ENCODE results near the gene P3H3. TPM values are rescaled to one million over a fixed set of nuclear protein-coding genes. Genes with fewer than 3 reads are reported as not detected.

The P3H3 gene, protein sequence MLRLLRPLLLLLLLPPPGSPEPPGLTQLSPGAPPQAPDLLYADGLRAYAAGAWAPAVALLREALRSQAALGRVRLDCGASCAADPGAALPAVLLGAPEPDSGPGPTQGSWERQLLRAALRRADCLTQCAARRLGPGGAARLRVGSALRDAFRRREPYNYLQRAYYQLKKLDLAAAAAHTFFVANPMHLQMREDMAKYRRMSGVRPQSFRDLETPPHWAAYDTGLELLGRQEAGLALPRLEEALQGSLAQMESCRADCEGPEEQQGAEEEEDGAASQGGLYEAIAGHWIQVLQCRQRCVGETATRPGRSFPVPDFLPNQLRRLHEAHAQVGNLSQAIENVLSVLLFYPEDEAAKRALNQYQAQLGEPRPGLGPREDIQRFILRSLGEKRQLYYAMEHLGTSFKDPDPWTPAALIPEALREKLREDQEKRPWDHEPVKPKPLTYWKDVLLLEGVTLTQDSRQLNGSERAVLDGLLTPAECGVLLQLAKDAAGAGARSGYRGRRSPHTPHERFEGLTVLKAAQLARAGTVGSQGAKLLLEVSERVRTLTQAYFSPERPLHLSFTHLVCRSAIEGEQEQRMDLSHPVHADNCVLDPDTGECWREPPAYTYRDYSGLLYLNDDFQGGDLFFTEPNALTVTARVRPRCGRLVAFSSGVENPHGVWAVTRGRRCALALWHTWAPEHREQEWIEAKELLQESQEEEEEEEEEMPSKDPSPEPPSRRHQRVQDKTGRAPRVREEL
- total RNA-seq, result 79.6 and 124 TPM in 2 replicates

DNA sequence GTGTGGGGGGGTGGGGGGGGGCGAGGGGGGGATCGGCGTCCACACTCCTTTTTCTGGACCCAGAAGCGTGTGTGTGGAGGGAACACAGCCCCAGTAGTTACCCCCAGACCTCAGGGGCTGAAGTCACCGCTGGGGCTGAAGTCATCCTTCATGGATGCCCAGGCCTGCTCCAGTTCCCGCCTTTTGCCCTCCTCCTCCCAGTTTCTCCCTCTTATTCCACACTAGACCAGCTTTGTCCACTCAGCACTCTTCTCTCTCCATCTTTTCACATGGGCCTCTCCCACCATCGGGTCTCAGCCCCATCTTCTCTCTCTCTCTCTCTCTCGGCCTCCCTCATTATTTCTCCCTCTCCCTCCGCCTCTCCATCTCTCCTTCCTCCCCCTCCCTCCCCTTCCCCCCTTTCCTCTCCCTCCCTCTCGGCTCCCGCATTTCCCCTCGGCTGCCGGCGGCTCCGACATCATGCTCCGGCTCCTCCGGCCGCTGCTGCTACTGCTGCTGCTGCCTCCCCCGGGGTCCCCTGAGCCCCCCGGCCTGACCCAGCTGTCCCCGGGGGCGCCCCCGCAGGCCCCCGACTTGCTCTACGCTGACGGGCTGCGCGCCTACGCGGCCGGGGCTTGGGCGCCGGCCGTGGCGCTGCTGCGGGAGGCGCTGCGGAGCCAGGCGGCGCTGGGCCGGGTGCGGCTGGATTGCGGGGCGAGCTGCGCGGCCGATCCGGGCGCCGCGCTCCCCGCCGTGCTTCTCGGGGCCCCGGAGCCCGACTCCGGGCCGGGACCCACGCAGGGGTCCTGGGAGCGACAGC is at the start of gene P3H3:
TSS of gene P3H3 (plus strand) at position 426 of the 799 bp plus-strand sequence. CDS start at position 460, 34 bp downstream.

DNA sequence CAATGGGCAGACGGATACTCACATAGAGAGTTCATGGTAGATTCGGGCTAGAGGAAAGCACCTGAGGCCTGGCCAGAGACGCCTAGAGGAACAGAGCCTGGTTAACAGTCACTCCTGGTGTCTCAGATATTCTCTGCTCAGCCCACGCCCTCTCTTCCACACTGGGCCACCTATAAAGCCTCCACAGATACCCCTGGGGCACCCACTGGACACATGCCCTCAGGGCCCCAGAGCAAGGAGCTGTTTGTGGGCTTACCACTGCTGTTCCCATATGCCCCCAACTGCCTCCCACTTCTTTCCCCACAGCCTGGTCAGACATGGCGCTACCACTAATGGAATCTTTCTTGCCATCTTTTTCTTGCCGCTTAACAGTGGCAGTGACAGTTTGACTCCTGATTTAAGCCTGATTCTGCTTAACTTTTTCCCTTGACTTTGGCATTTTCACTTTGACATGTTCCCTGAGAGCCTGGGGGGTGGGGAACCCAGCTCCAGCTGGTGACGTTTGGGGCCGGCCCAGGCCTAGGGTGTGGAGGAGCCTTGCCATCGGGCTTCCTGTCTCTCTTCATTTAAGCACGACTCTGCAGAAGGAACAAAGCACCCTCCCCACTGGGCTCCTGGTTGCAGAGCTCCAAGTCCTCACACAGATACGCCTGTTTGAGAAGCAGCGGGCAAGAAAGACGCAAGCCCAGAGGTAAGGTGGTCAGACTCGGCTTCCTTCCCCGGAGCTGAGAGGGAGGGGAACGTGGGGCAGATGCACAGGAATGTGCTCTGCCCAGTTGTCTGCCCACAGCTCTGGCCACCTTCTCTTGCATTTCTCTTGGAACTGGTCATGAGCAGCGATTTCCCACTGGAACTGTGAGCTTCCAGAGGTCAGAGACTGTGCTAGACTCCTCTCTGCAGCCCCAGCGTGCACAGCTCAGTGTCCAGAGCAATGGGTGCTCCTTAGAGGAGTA is 39.0 kb upstream of the P3H3 start, which contains the start of gene CD4:
TSS of gene CD4 (plus strand) at position 557 of the 953 bp plus-strand sequence. CDS start 10,611 bp downstream, outside the sequence.

DNA sequence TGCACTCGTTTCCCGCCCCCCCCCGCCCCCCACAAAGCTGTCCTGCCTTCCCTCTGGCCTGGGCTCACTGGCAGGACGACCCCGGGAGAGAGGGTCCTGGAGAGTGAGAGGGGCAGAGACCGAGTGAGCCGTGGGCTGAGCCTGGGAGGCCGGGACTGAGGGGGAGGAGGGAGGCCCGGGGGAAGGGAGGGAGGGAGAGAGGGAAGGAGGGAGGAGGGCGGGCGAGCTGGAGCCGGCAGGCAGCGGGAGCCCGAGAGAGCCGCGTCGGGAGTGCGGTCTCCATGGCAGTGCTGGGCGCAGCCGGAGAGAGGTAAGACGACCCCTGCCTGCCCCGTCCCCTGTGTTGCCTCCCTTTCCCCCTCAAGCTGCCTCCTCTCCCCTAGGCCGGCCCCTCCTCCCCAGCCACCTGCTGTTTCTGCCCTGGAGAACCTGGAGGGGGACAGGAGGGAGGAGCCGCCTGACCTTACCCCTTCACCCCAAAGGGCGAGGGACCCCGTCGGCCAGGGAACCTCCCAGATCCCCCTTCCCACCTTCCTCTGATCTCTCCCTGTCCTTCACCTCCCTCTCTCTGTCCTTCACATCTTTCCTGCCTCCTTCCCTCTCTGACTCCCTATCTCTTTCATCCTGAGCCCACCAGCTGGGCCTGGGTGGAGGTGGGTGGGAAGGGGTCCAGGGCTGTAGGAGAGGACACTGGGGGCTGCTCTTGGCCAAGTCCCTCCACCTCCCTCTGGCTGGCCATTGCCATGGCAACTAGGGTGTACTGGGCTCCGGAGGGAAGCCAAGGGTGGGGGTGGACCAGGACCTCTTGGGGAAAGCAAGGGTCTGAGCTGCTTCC is 6.4 kb upstream of the P3H3 start, which contains the start of gene GPR162:
TSS of gene GPR162 (plus strand) at position 231 of the 835 bp plus-strand sequence. CDS start 2,078 bp downstream, outside the sequence.

DNA sequence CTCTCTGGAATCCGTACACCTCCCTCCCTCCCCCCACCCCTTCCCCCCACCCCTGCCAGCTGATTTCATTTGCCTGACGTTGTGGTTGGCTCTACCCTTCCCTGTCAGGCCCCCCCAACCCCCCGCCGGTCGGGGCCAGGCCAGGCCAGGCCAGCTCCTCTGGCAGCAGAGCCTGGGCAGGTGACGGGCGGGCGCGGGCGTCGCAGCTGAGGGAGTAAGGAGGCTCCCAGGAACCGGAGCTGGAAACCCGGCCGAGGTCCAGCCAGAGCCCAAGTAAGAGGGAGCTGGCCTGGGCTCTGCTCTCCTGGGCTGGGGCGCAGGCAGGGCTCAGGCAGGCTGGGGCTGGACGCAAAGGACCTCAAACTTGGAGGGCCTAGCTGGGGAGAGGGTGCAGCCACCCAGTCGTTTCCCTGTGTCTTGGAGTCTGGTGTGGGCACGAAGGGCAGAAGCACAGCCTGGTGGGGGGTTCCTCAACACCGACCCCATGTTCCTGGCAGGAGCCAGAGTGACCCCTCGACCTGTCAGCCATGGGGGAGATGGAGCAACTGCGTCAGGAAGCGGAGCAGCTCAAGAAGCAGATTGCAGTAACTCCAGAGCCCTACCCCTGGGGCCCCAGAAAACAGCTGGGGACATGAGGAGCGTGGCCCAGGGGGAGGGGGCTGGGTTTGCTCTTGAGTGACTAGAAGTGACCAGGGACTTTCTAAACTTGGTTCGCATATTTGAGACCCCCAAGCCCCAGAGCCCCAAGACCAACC is 12.7 kb downstream of the P3H3 start, which contains the start of gene GNB3:
TSS of gene GNB3 (plus strand) at position 165 of the 755 bp plus-strand sequence. CDS start at position 528, 363 bp downstream.

DNA sequence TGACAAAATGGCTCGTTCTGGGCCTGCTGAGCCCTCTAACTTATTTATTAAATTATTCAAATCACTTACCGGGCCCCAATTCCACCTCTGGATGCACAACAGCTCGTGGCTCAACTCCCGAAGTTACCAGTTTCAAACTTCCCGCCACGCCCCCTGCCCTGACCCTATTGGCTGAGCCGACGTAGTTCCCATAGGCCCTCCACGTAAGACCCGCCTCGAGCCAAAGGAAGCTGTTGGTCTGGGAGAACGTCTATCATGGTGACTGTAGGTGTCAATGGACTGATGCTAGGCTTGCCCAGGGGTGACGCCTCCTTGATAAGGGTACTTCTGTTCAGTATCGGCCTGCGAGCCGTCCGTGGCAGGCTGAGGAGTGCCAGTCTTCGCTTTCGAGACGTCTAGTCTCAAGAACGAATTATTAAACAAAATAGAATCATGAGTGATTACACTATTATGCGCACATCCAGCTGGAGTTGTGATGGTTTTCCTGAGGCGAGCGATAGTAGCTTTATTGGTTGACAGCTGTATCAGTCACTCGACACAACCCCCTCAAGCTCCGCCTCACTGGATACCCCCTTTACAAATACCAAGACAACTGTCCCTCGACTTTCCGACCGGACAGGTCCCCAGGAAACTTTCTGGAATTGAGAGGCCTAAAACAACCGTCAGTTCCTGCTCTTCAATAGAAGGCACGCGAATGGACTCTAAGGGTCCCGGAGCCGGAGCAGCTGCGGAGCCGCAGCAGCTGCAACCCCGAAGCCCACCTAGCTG is 23.1 kb downstream of the P3H3 start, which contains the start of gene CDCA3:
TSS of gene CDCA3 (minus strand) at position 134 of the 768 bp plus-strand sequence. CDS start 334 bp downstream, outside the sequence.

DNA sequence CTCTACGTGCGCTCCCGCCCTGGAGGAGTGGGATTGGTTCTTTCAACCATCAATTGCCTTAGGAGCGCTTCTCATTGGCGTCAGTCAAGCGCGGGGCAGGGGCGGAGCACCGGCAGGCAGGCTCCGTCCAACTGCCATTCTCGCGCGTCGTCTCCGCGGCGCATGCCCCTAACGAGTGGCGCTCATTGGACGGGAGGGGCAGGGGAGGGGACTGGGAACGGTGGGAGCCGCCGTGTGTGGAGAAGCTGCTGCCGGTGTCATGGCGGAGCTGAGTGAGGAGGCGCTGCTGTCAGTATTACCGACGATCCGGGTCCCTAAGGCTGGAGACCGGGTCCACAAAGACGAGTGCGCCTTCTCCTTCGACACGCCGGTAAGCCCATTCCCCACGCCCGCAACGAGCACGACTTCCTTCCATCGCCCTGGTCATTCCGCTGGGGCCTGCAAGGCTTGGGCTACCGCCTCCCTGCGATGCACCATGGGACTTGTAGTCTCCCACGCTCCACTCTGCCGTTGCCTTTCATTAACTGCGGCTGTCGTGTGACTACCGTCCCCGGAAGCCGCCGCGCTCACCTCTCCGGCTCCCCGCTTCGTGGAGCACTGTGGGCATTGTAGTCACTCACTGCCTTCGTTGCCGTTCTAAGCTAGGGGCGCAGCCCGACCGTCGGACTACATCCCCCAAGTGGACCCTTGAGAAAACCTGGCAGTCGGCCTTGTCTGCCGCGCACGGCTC is 23.9 kb downstream of the P3H3 start, which contains the start of gene USP5:
TSS of gene USP5 (plus strand) at position 230 of the 730 bp plus-strand sequence. CDS start at position 260, 30 bp downstream.

DNA sequence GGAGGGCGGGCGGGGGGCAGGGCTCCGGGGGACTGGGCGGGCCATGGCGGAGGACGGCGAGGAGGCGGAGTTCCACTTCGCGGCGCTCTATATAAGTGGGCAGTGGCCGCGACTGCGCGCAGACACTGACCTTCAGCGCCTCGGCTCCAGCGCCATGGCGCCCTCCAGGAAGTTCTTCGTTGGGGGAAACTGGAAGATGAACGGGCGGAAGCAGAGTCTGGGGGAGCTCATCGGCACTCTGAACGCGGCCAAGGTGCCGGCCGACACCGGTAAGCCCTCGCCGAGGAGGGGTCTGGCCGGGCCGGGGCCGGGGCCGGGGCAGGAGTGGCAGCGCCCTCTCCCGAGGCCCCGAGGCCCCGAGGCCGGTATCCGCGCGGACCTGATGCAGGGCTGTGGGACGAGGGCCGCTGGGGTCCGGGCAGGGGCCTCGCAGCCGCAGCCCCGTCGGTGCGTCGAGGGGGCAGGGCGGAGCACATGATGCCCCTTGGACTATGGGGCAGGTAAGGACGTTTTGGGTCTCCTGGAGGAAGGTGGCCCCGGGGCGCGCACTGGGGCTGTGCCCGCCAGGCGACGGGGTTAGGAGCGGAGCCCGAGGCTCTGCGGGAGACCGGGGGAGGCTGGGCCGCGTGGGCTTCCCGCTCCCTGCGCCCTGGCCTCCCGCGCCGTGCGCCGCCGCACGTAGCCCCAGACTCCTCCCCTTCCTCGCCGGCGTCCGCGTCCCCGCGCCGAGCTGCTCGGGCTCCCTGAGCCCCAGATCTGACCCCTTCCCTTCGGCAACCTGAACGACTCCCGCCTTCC is 39.4 kb downstream of the P3H3 start, which contains the start of gene TPI1:
TSS of gene TPI1 (plus strand) at position 119 of the 798 bp plus-strand sequence. CDS start at position 155, 36 bp downstream.

DNA sequence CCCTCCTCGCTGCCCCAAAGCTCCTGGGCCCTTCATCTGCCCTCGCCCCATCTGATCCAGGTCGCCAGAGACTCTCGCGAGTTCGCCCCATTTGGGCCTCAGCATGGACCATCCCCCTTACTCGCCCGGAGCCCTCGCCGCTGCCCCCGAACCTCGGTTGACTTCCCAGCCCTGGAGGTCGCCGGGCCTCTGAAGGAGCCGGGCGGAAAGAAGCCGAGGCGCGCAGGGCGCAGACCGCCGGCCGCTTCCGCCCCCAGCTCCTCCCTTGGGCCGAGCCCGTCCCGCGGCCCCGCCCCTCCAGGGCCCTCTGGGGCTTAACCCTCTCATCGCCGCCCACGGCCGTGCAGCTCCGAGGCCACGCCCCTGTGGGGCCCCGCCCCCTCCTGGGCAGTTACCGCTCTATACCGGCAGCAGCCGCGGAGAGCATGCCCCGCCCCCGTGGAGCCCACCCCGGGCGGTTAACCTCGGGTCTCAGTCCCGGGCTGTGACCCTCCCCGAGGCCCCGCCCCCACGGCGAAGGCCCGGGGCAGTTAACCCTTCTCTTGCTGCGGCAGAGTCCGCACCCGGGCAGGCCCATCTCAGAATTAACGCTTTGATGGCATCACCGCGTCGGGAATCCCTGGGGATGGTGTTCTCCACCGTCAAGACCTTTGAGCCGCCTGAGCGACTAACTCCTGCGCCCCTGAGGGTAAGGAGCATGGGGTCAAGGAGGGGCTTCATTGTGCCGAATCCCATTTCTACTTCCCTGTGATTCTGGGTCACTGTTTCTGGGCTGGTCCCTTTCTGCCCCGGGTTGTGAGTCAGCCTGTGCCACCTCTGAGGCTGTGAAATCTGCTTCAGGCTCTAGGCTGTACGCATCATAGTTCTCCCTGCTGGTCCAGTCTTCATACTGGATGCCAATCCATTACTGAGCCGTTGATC is 45.1 kb downstream of the P3H3 start, which contains the start of gene SPSB2:
TSS of gene SPSB2 (minus strand) at position 210 of the 921 bp plus-strand sequence. CDS start 402 bp downstream, outside the sequence.

Other genes starting within 250 kb of the P3H3 start
- gene CHD4, start 221.0 kb upstream of the P3H3 start, total RNA-seq, result 152 and 224 TPM in 2 replicates
- not detected in 2 replicates for gene LPAR5, start 192.4 kb upstream of the P3H3 start, total RNA-seq
- under 0.01 TPM in 1 of 2 replicates, not detected in the other for gene ACRBP, start 181.0 kb upstream of the P3H3 start, total RNA-seq
- 19.7 and 33.5 TPM in 2 replicates for gene ING4, start 165.3 kb upstream of the P3H3 start, total RNA-seq
- gene ZNF384, start 139.0 kb upstream of the P3H3 start, total RNA-seq, result 9.0 and 11.3 TPM in 2 replicates
- gene PIANP, start 127.6 kb upstream of the P3H3 start, total RNA-seq, result under 0.01 TPM in 2 replicates
- 87.9 and 100 TPM in 2 replicates for gene COPS7A, start 104.4 kb upstream of the P3H3 start, total RNA-seq
- 147 and 175 TPM in 2 replicates for gene MLF2, start 75.3 kb upstream of the P3H3 start, total RNA-seq
- gene PTMS, start 62.0 kb upstream of the P3H3 start, total RNA-seq, result 17.2 and 38.0 TPM in 2 replicates
- not detected in 2 replicates for gene LAG3, start 55.9 kb upstream of the P3H3 start, total RNA-seq
- 0.28 and 0.58 TPM in 2 replicates for gene CD4, start 38.9 kb upstream of the P3H3 start, total RNA-seq
- 0.96 and 2.5 TPM in 2 replicates for gene GPR162, start 6.6 kb upstream of the P3H3 start, total RNA-seq
- gene GNB3, start 12.5 kb downstream of the P3H3 start, total RNA-seq, result 1.4 and 2.5 TPM in 2 replicates
- 5.6 and 29.7 TPM in 2 replicates for gene CDCA3, start 22.9 kb downstream of the P3H3 start, total RNA-seq
- gene USP5, start 23.7 kb downstream of the P3H3 start, total RNA-seq, result 77.8 and 123 TPM in 2 replicates
- gene TPI1, start 39.1 kb downstream of the P3H3 start, total RNA-seq, result 1,644 and 1,719 TPM in 2 replicates
- 3.6 and 4.2 TPM in 2 replicates for gene SPSB2, start 44.9 kb downstream of the P3H3 start, total RNA-seq
- 8.6 and 18.0 TPM in 2 replicates for gene LRRC23, start 76.4 kb downstream of the P3H3 start, total RNA-seq
- 40.8 and 66.8 TPM in 2 replicates for gene ENO2, start 86.2 kb downstream of the P3H3 start, total RNA-seq
- gene ATN1, start 99.6 kb downstream of the P3H3 start, total RNA-seq, result 4.4 and 9.0 TPM in 2 replicates
- not detected in 2 replicates for gene RNU7-1, start 115.4 kb downstream of the P3H3 start, total RNA-seq
- gene C12orf57, start 115.6 kb downstream of the P3H3 start, total RNA-seq, result 75.3 and 141 TPM in 2 replicates
- under 0.01 TPM in 1 of 2 replicates, not detected in the other for gene PTPN6, start 122.9 kb downstream of the P3H3 start, total RNA-seq
- gene PHB2, start 142.3 kb downstream of the P3H3 start, total RNA-seq, result 149 and 175 TPM in 2 replicates
- gene EMG1, start 142.5 kb downstream of the P3H3 start, total RNA-seq, result 49.3 and 94.9 TPM in 2 replicates
- 5.9 and 9.2 TPM in 2 replicates for gene LPCAT3, start 190.1 kb downstream of the P3H3 start, total RNA-seq
- 24.7 and 213 TPM in 2 replicates for gene C1S, start 232.3 kb downstream of the P3H3 start, total RNA-seq